ENCODE data around the gene CFAP61.

CFAP61 gene

GRCh38 chr20:20293691-20294385 is 241.5 kb downstream of the CFAP61 start:
- TF ChIP-seq CTCF (IDR thresholded peaks at IDR 0.05; ENCODE audit: borderline replicate concordance, insufficient read depth, low read depth, low read length) = no peak
- no peak overlapping the region for H3K4me3 ChIP-seq (ENCODE audit: low read depth, low read length)

- no peak for TF ChIP-seq CTCF (IDR thresholded peaks at IDR 0.05; ENCODE audit: borderline replicate concordance, insufficient read depth, low read depth, low read length)
- H3K4me3 ChIP-seq (ENCODE audit: low read depth, low read length) = no peak overlapping the region
Measured at GRCh38 chr20:20295621-20296498, 243.5 kb downstream of the CFAP61 start.

GRCh38 chr20:20297181-20297580 is 244.8 kb downstream of the CFAP61 start:
- no peak for TF ChIP-seq CTCF (IDR thresholded peaks at IDR 0.05; ENCODE audit: borderline replicate concordance, insufficient read depth, low read depth, low read length)
- H3K4me3 ChIP-seq (ENCODE audit: low read depth, low read length) = no peak overlapping the region

- no peak for TF ChIP-seq CTCF (IDR thresholded peaks at IDR 0.05; ENCODE audit: borderline replicate concordance, insufficient read depth, low read depth, low read length)
- no peak overlapping the region for H3K4me3 ChIP-seq (ENCODE audit: low read depth, low read length)
Measured at GRCh38 chr20:20297752-20298151, 245.4 kb downstream of the CFAP61 start.

GRCh38 chr20:20299904-20300303 is 247.6 kb downstream of the CFAP61 start:
- TF ChIP-seq CTCF (IDR thresholded peaks at IDR 0.05; ENCODE audit: borderline replicate concordance, insufficient read depth, low read depth, low read length) = no peak
- H3K4me3 ChIP-seq (ENCODE audit: low read depth, low read length) = no peak overlapping the region

- TF ChIP-seq CTCF (IDR thresholded peaks at IDR 0.05; ENCODE audit: borderline replicate concordance, insufficient read depth, low read depth, low read length) = no peak
- H3K4me3 ChIP-seq (ENCODE audit: low read depth, low read length) = no peak overlapping the region
Measured at GRCh38 chr20:20303320-20303719, 251.0 kb downstream of the CFAP61 start.
